Erythroblast (primary cell): ENCODE measurements around the gene SBK1.

ENCODE experiments used
- GATA1 ChIP-seq: IDR thresholded peaks from 2 replicates; pipeline ENCODE4 v1.6.1; 2011; ENCODE audit warnings: low read depth, mild to moderate bottlenecking, control low read depth, low read length, moderate library complexity
- POLR2A ChIP-seq: IDR thresholded peaks from 2 replicates; pipeline ENCODE4 v1.6.1; 2011; ENCODE audit warnings: mild to moderate bottlenecking, low read length

GRCh38 chr16:28283173-28283572 lies 9.2 kb upstream of the SBK1 start:
- TF ChIP-seq POLR2A (no peak), GATA1 (no peak)
